OCI-LY7 (cell line): ENCODE data around the gene CHST7.

Experiments
- EZH2phosphoT487 ChIP-seq: fragments of 200-600 bp; sonication (generic); IDR thresholded peaks from 2 replicates; pipeline ENCODE4 v1.6.1; 2018; ENCODE audit warnings: low read depth, borderline replicate concordance, mild to moderate bottlenecking, mixed run types, antibody characterized with exemption, low read length, moderate library complexity, mixed read lengths
- TF ChIP-seq, protein P1 (sequence below): fragments of 200-600 bp; sonication (generic); conservative IDR thresholded peaks from 2 replicates; pipeline ENCODE4 v1.5.1; 2014; ENCODE audit warnings: mild to moderate bottlenecking, antibody characterized with exemption, low read length, moderate library complexity, mixed read lengths

DNA sequence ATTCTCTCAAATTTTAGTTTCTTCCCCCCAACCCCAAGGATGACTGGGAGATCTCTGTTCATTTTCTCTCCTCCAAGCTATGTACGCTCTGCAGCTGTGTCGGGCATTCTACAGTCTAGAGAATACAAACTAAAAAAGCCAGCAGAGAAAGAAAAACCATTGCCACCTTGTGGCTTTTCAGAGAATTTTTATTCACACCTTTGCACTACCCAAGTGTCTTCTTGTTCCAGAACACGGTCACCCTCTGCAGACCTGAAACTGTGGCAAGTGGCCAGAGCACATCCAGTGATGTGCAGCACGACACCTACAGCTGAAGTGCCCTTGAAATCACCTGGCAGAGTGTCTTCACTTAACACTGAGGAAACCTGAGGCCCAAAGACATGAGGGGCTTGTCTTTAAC, 68.6 kb downstream of the CHST7 start:
- TF ChIP-seq, protein P1, sequence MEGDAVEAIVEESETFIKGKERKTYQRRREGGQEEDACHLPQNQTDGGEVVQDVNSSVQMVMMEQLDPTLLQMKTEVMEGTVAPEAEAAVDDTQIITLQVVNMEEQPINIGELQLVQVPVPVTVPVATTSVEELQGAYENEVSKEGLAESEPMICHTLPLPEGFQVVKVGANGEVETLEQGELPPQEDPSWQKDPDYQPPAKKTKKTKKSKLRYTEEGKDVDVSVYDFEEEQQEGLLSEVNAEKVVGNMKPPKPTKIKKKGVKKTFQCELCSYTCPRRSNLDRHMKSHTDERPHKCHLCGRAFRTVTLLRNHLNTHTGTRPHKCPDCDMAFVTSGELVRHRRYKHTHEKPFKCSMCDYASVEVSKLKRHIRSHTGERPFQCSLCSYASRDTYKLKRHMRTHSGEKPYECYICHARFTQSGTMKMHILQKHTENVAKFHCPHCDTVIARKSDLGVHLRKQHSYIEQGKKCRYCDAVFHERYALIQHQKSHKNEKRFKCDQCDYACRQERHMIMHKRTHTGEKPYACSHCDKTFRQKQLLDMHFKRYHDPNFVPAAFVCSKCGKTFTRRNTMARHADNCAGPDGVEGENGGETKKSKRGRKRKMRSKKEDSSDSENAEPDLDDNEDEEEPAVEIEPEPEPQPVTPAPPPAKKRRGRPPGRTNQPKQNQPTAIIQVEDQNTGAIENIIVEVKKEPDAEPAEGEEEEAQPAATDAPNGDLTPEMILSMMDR, result peak; percentile 59
- TF ChIP-seq EZH2phosphoT487, result no peak
